Activated CD8-positive, alpha-beta memory T cell treated with anti-CD3 and anti-CD28 coated beads, Interleukin-2, amount 10 ng/mL, durations not matched to agents 7 days and 5 days (primary cell): Measurements from ENCODE around the gene OR10G8. TPM values are rescaled to one million over a fixed set of nuclear protein-coding genes. Genes with fewer than 3 reads are reported as not detected.

Experiments used
- ATAC-seq: fragments of 150-1000 bp; cut with Tn5 transposase; one replicate; pipeline ENCODE4 v1.10.0; 2021; ENCODE audit warnings: moderate library complexity
- CTCF ChIA-PET: fragments of 350-600 bp; sonication (Branson Sonifier 250); formaldehyde crosslinking; loops from one replicate; lab custom pipeline; 2021; ENCODE audit warnings: antibody characterized with exemption; lab: Charles Lee
- DNase-seq: peaks from one replicate; pipeline ENCODE4 v3.0.0-alpha.2; 2020
- H3K27ac Mint-ChIP-seq: one replicate; pipeline ENCODE4 v1.8.0; 2021; ENCODE audit warnings: mild to moderate bottlenecking, mixed read lengths
- H3K27me3 Mint-ChIP-seq: one replicate; pipeline ENCODE4 v1.8.0; 2021; ENCODE audit warnings: mixed read lengths
- H3K36me3 Mint-ChIP-seq: one replicate; pipeline ENCODE4 v1.8.0; 2021; ENCODE audit warnings: mild to moderate bottlenecking, mixed read lengths
- H3K4me1 Mint-ChIP-seq: one replicate; pipeline ENCODE4 v1.8.0; 2021; ENCODE audit warnings: mixed read lengths
- H3K4me3 Mint-ChIP-seq: one replicate; pipeline ENCODE4 v1.8.0; 2021; ENCODE audit warnings: mild to moderate bottlenecking, moderate library complexity, mixed read lengths
- H3K9me3 Mint-ChIP-seq: one replicate; pipeline ENCODE4 v1.8.0; 2022; ENCODE audit warnings: low read depth, mixed read lengths
- total RNA-seq, 2 experiments: library from RNA; stranded (reverse); gene quantifications; one replicate each; pipeline ENCODE4 v1.2.3, GENCODE V29; 2021

Gene OR10G8
- total RNA-seq, 2 experiments from 2014 or later, result not detected

- Mint-ChIP-seq H3K36me3 (no peaks in the 10 kb centered on the region), H3K9me3 (no peaks in the 10 kb centered on the region), H3K4me1 (peaks cover 15% of the 10 kb centered on the region), H3K27me3 (peaks cover 19% of the 10 kb centered on the region), H3K27ac (no peak overlapping the region), H3K4me3 (peak overlapping the region; percentile 31)
- ATAC-seq (peak; percentile 96), DNase-seq (peak; percentile 75)
- CTCF ChIA-PET, result interaction anchor here (1.0 to 2.9 kb wide), 9 partner anchors 12 to 516 kb away, joined by 3 to 22 read pairs (median 3); partner anchors contain the start of gene VWA5A
Measured at GRCh38 chr11:124069429-124070401, 43.1 kb downstream of the OR10G8 start.

- no peaks in the 10 kb centered on the region for H3K9me3 Mint-ChIP-seq
- ATAC-seq, result peak; percentile 47
- peaks cover 20% of the 10 kb centered on the region for H3K27me3 Mint-ChIP-seq
- H3K36me3 Mint-ChIP-seq, result no peaks in the 10 kb centered on the region
- DNase-seq, result peak; percentile 76
- no peak overlapping the region for H3K4me3 Mint-ChIP-seq
- peaks cover 15% of the 10 kb centered on the region for H3K4me1 Mint-ChIP-seq
- CTCF ChIA-PET, result interaction anchor here (0.6 to 2.9 kb wide), 16 partner anchors 9 to 127 kb away, joined by 3 to 27 read pairs (median 5); partner anchors contain the start of genes OR10G7 and VWA5A
- H3K27ac Mint-ChIP-seq, result no peak overlapping the region
Measured at GRCh38 chr11:124070915-124071622, 44.5 kb downstream of the OR10G8 start.

- no peak for DNase-seq
- no peak overlapping the region for H3K4me3 Mint-ChIP-seq
- CTCF ChIA-PET, result interaction anchor here (0.6 to 1.9 kb wide), 16 partner anchors 9 to 127 kb away, joined by 3 to 27 read pairs (median 4); partner anchors contain the start of genes OR10G7 and VWA5A
- H3K4me1 Mint-ChIP-seq, result peaks cover 15% of the 10 kb centered on the region
- peaks cover 21% of the 10 kb centered on the region for H3K27me3 Mint-ChIP-seq
- ATAC-seq, result no peak
- no peaks in the 10 kb centered on the region for H3K36me3 Mint-ChIP-seq
- H3K27ac Mint-ChIP-seq, result no peak overlapping the region
- no peaks in the 10 kb centered on the region for H3K9me3 Mint-ChIP-seq
Measured at GRCh38 chr11:124071623-124071948, 45.0 kb downstream of the OR10G8 start.

- Mint-ChIP-seq H3K9me3 (no peaks in the 10 kb centered on the region), H3K27me3 (peaks cover 24% of the 10 kb centered on the region), H3K36me3 (no peaks in the 10 kb centered on the region), H3K4me1 (peaks cover 17% of the 10 kb centered on the region), H3K4me3 (no peak overlapping the region), H3K27ac (no peak overlapping the region)
- CTCF ChIA-PET, result interaction anchor here (1.0 to 1.9 kb wide), 14 partner anchors 8 to 126 kb away, joined by 3 to 27 read pairs (median 5); partner anchors contain the start of genes OR10G7 and VWA5A
- ATAC-seq (no peak), DNase-seq (no peak)
Measured at GRCh38 chr11:124072147-124072546, 45.5 kb downstream of the OR10G8 start.

GRCh38 chr11:124074554-124074953, 48.0 kb downstream of the OR10G8 start:
- CTCF ChIA-PET, result interaction anchor here (1.0 to 3.1 kb wide), 3 partner anchors 26 to 327 kb away, joined by 3 to 15 read pairs (median 3); no protein-coding TSS in a partner anchor

GRCh38 chr11:124075492-124075840, 48.9 kb downstream of the OR10G8 start:
- H3K36me3 Mint-ChIP-seq, result no peaks in the 10 kb centered on the region
- no peak overlapping the region for H3K4me3 Mint-ChIP-seq
- DNase-seq (no peak), ATAC-seq (no peak)
- peaks cover 20% of the 10 kb centered on the region for H3K27me3 Mint-ChIP-seq
- H3K27ac Mint-ChIP-seq, result no peak overlapping the region
- H3K9me3 Mint-ChIP-seq, result no peaks in the 10 kb centered on the region
- H3K4me1 Mint-ChIP-seq, result peaks cover 8% of the 10 kb centered on the region
- CTCF ChIA-PET, result interaction anchor here (1.3 to 3.1 kb wide), 2 partner anchors 25 to 119 kb away, joined by 3 to 15 read pairs; no protein-coding TSS in a partner anchor

More at GRCh38 chr11:124074554-124074953, 48.0 kb downstream of the OR10G8 start:
- DNase-seq (no peak), ATAC-seq (no peak)
- H3K36me3 Mint-ChIP-seq, result no peaks in the 10 kb centered on the region
- no peaks in the 10 kb centered on the region for H3K9me3 Mint-ChIP-seq
- H3K27ac Mint-ChIP-seq, result no peak overlapping the region
- H3K4me3 Mint-ChIP-seq, result no peak overlapping the region
- peaks cover 15% of the 10 kb centered on the region for H3K4me1 Mint-ChIP-seq
- H3K27me3 Mint-ChIP-seq, result peaks cover 20% of the 10 kb centered on the region

GRCh38 chr11:124075841-124076651, 49.4 kb downstream of the OR10G8 start:
- DNase-seq (no peak), ATAC-seq (peak; percentile 51)
- H3K27me3 Mint-ChIP-seq, result peaks cover 20% of the 10 kb centered on the region
- CTCF ChIA-PET, result interaction anchor here (3.1 kb wide), 1 partner anchor 118 kb away, joined by 15 read pairs; no protein-coding TSS in a partner anchor
- no peaks in the 10 kb centered on the region for H3K36me3 Mint-ChIP-seq
- H3K9me3 Mint-ChIP-seq, result no peaks in the 10 kb centered on the region
- peaks cover 5% of the 10 kb centered on the region for H3K4me1 Mint-ChIP-seq
- no peak overlapping the region for H3K27ac Mint-ChIP-seq
- peak overlapping the region; percentile 27 for H3K4me3 Mint-ChIP-seq

GRCh38 chr11:124077266-124077665, 50.7 kb downstream of the OR10G8 start:
- Mint-ChIP-seq H3K9me3 (no peaks in the 10 kb centered on the region), H3K36me3 (no peaks in the 10 kb centered on the region), H3K27me3 (peaks cover 23% of the 10 kb centered on the region), H3K4me1 (peaks cover 1% of the 10 kb centered on the region), H3K27ac (no peak overlapping the region), H3K4me3 (no peak overlapping the region)
- DNase-seq, result no peak
- CTCF ChIA-PET, result interaction anchor here (3.1 kb wide), 1 partner anchor 117 kb away, joined by 15 read pairs; no protein-coding TSS in a partner anchor
- ATAC-seq, result no peak

- no peaks in the 10 kb centered on the region for H3K36me3 Mint-ChIP-seq
- no peak for ATAC-seq
- peaks cover 1% of the 10 kb centered on the region for H3K4me1 Mint-ChIP-seq
- no peak for DNase-seq
- CTCF ChIA-PET, result no interaction called here
- H3K4me3 Mint-ChIP-seq, result no peak overlapping the region
- H3K27ac Mint-ChIP-seq, result no peak overlapping the region
- H3K27me3 Mint-ChIP-seq, result peaks cover 30% of the 10 kb centered on the region
- H3K9me3 Mint-ChIP-seq, result no peaks in the 10 kb centered on the region
Measured at GRCh38 chr11:124078591-124078990, 52.0 kb downstream of the OR10G8 start.

- no peak overlapping the region for H3K27ac Mint-ChIP-seq
- H3K4me3 Mint-ChIP-seq, result no peak overlapping the region
- H3K36me3 Mint-ChIP-seq, result no peaks in the 10 kb centered on the region
- ATAC-seq (no peak), DNase-seq (no peak)
- CTCF ChIA-PET, result interaction anchor here (1.5 kb wide), 1 partner anchor 8 kb away, joined by 4 read pairs; no protein-coding TSS in a partner anchor
- no peaks in the 10 kb centered on the region for H3K9me3 Mint-ChIP-seq
- H3K4me1 Mint-ChIP-seq, result peaks cover 1% of the 10 kb centered on the region
- peaks cover 37% of the 10 kb centered on the region for H3K27me3 Mint-ChIP-seq
Measured at GRCh38 chr11:124079631-124080326, 53.2 kb downstream of the OR10G8 start.
